GM12872 (cell line): ENCODE measurements around the gene NENF.

ENCODE experiments used
- TF ChIP-seq, protein P1 (sequence below): IDR thresholded peaks from 3 replicates; pipeline ENCODE4 v1.5.1; 2011; ENCODE audit warnings: low read depth, mild to moderate bottlenecking, low read length, moderate library complexity; ENCODE audit not compliant: insufficient read depth

Gene NENF

DNA sequence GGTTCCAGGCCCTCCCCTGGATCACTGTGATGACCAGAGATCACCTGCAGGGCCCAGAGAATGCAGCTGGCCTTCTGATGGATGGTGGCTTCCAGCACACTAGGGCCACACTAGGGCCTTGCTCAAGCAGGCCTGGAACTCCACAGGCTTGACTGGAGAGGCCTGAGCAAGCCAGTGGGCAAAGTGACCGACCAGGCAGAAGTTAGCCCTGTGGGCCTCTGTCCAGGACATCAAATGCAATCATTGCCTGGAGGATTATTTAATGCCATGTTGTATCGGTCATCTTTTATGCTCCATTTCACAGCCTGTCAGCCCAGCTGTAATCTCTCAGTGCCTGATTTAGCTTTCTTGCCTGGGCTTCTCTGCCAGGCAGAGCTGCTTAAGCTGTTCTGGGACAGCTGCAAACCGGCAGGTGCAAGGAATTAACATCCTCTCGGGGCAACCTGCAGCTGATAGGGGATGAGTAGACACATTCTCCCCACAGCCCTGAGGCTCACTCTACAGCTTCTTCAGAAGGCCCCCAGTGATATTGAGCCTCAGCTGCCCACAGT, 17.7 kb downstream of the NENF start:
- TF ChIP-seq, protein P1, sequence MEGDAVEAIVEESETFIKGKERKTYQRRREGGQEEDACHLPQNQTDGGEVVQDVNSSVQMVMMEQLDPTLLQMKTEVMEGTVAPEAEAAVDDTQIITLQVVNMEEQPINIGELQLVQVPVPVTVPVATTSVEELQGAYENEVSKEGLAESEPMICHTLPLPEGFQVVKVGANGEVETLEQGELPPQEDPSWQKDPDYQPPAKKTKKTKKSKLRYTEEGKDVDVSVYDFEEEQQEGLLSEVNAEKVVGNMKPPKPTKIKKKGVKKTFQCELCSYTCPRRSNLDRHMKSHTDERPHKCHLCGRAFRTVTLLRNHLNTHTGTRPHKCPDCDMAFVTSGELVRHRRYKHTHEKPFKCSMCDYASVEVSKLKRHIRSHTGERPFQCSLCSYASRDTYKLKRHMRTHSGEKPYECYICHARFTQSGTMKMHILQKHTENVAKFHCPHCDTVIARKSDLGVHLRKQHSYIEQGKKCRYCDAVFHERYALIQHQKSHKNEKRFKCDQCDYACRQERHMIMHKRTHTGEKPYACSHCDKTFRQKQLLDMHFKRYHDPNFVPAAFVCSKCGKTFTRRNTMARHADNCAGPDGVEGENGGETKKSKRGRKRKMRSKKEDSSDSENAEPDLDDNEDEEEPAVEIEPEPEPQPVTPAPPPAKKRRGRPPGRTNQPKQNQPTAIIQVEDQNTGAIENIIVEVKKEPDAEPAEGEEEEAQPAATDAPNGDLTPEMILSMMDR = no peak

DNA sequence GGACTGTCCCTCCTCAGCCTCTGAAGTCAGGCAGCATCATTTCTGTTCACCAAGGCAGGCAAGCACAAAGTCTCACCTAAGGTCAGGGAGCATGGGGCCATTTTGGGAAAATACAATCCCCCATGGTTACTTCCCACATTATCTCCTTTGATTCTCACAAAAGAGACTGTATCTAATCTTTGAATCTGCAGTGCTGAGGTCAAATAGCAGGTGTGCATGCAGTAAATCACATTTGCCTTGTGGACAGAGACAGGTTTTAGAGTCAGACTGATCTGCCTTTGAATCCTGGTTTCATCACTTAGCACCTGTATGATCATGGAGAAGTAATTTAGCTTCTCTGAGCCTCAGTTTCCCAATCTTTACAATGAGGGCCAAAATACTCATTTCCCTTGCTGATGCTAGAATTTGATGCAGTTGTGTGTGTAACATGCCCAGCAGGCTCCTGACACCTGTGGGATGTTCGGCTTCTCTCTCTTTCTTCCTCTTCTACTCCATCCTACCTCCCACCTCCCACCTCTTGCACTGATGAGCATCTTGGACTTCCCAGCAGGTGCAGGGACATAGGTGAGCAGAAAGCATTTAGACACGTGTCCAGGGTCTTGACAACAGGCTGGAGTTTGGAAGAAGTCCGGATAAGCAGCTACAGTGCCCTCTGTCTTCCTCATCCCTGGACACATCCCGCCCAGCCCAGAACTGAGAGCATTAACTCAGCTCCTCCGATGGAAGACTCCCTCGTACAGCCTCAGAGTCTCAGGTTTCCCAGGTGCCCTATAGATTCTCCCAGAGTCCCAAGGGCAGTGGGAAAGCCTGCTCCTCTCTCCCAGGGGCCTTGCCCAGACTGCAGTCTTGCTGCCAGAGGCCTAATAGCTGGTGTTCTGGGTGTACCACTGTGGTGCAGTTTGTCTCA, 18.9 kb downstream of the NENF start:
- TF ChIP-seq, protein P1 = no peak

DNA sequence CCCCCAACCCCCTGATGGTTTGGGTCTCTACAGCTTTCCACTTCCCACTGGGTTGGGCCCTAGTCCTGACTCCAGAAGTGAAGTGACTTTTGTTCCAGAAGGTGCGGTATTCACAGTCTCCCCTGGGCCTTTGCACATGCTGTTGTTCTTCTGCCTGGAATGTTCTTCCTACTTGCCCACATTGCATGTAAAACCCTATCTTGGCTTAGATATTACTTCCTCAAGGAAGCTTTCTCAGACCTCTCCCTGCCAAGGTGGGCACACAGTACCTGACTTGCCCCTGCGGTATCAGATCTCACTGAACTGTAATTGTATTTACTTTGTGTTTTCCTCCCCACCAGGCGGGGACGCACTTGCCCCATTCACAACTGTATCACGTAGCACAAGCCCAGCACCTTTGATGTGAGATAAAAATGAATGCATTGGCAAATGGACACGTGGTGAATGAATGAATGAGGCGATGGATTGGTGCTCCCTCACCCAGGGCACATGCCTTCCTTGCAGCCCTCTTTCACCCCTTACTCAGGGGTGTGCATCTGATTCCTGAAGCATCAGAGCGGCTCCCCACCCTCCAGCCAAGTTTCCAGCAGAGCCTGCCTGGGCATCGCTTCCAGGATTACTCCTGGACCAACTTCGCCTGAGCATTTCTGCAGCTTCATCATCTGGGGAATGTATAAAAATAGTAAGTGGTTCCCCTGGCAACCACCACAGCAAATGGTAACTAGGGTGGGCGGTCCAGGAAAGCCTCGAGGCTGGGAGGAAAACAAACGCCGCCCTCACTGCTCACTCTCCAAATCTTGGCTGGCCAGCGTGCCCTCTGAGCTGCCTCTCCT, 19.8 kb downstream of the NENF start:
- TF ChIP-seq, protein P1 = no peak

DNA sequence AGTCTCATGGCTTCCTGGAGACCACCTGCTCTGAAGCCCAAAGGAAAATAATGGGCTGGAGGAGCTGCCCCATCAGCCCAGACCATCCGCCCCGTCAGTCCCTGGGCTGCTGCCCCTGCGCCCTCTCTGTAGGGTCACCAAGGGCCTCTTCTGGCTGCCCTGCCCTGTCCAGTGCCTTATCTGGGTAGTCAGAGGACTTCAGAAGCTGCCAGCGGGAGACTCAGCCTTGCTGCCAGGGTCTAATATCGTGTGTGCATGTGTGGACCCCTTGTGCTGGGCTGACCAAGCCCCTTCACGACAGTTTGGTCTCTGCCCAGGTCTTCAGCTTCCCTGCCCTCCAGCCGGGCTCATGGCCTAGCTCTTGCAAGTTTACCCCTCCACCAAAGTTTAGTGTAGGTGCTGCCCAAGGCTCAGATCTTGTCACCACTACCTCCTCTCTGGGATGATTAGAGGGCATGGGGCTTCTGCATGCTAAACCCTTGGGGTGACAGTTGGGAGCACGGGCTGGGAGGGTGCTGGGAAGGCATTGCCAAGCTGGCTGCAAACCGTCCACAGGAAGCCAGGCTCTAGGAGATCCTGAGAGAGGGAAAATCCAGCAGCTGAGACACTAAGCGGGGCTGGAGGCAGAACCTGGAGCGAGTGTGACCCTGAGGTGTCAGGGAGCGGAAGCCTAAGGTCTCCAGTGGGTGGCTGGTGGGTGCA, 20.6 kb downstream of the NENF start:
- TF ChIP-seq, protein P1 = no peak

DNA sequence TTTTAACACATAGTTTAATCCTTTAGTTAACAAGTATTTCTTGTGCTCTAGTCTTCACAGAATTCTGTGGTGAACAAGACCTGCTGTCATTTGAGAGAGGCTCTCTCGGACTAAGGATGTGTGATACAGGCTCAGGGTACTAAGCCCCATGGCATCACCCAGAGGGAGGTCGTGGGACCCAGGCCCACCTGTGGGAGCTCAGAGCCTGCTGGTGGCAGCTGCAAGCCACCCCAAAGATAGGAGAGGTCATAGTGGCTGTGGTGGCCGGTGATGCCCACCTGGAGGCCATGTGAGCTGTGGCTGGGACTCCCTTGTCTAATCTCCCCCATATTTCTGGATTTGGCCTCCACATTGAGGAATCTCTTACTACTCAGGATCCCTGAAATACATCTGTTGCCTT, 22.0 kb downstream of the NENF start:
- TF ChIP-seq, protein P1 = no peak

DNA sequence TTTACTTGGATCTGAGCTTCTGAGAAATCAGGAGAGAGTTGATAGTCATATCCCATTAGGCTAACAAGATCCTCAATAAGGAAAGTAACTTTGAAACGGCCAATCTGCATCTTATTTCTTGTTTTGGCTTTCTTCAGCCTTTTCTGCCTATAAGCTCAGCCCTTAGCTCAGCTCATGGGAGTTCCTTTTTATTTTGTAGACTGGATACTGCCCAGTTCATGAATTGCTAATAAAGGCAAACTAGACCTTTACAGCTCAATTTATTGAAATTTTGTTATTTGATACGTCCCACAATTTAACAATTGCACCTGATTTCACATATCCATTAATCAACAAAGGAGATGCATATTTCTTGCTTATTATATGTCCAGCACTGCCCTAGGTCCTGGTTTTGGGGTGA, 22.7 kb downstream of the NENF start:
- TF ChIP-seq, protein P1 = no peak
